IMR-90 (cell line): Measurements from ENCODE around the gene PHF8. TPM values are rescaled to one million over a fixed set of nuclear protein-coding genes. Genes with fewer than 3 reads are reported as not detected.

Source experiments
- ATAC-seq: fragments of 200-7000 bp; cut with Tn5 transposase; 2 replicates; pipeline ENCODE4 v1.9.1; 2020; ENCODE audit warnings: low read depth, mild to moderate bottlenecking, moderate library complexity
- BruUV-seq: library from RNA; stranded (reverse); fragments of 400-500 nt; replicated peaks from 2 replicates; lab custom pipeline; 2021; lab: Mats Ljungman, UMichigan
- CTCF ChIA-PET: fragments of 300-600 bp; formaldehyde crosslinking; extraction: SDS; loops from one replicate; lab custom pipeline; 2021; ENCODE audit warnings: antibody characterized with exemption; lab: Yijun Ruan, JAX
- POLR2A ChIA-PET: fragments of 300-600 bp; sonication (Branson Sonifier 250); formaldehyde crosslinking; loops from one replicate; lab custom pipeline; 2022; ENCODE audit warnings: antibody characterized with exemption; ENCODE audit not compliant: unreplicated experiment; lab: Charles Lee
- DNase-seq: peaks from one replicate; pipeline ENCODE4 v3.0.0; 2013
- H2AFZ ChIP-seq: replicated peaks from 2 replicates; pipeline ENCODE3; 2013; ENCODE audit warnings: low read length, mild to moderate bottlenecking; ENCODE audit not compliant: poor library complexity
- H2AK5ac ChIP-seq: 2 replicates; pipeline ENCODE4 v1.6.1; 2013; ENCODE audit warnings: low read depth, low read length, inconsistent platforms
- H2AK9ac ChIP-seq: replicated peaks from 2 replicates; pipeline ENCODE3; 2013; ENCODE audit warnings: mild to moderate bottlenecking, low read depth, low read length, moderate library complexity; ENCODE audit not compliant: poor library complexity
- H2BK120ac ChIP-seq: 2 replicates; pipeline ENCODE4 v1.6.1; 2013; ENCODE audit warnings: low read depth, low read length, inconsistent platforms
- H2BK15ac ChIP-seq: 3 replicates; pipeline ENCODE4 v1.6.1; 2013; ENCODE audit warnings: low read depth, low read length, inconsistent platforms
- H2BK20ac ChIP-seq: 2 replicates; pipeline ENCODE4 v1.6.1; 2013; ENCODE audit warnings: low read depth, mild to moderate bottlenecking, inconsistent platforms, low read length, moderate library complexity
- H2BK5ac ChIP-seq: 2 replicates; pipeline ENCODE4 v1.6.1; 2013; ENCODE audit warnings: mild to moderate bottlenecking, low read depth, low read length, inconsistent platforms; ENCODE audit not compliant: poor library complexity, severe bottlenecking
- H3K14ac ChIP-seq: replicated peaks from 2 replicates; pipeline ENCODE4 v1.6.1; 2013; ENCODE audit warnings: low read depth, low read length, inconsistent platforms
- H3K18ac ChIP-seq: 2 replicates; pipeline ENCODE4 v1.6.1; 2013; ENCODE audit warnings: low read depth, low read length, control low read depth
- H3K23ac ChIP-seq: 2 replicates; pipeline ENCODE4 v1.6.1; 2013; ENCODE audit warnings: low read depth, low read length, inconsistent platforms
- H3K27ac ChIP-seq: 2 replicates; pipeline ENCODE4 v1.5.1; 2013; ENCODE audit warnings: mild to moderate bottlenecking, control low read depth, low read length; ENCODE audit not compliant: insufficient read depth
- H3K27me3 ChIP-seq: 2 replicates; pipeline ENCODE4 v1.6.1; 2013; ENCODE audit warnings: low read length; ENCODE audit not compliant: control insufficient read depth, insufficient read depth
- H3K36me3 ChIP-seq: 2 replicates; pipeline ENCODE4 v1.6.1; 2013; ENCODE audit warnings: low read length, mixed read lengths; ENCODE audit not compliant: control insufficient read depth, insufficient read depth
- H3K4ac ChIP-seq: 2 replicates; pipeline ENCODE4 v1.6.1; 2013; ENCODE audit warnings: low read depth, low read length, inconsistent platforms
- H3K4me1 ChIP-seq: 2 replicates; pipeline ENCODE4 v1.6.1; 2013; ENCODE audit warnings: low read length, mixed read lengths; ENCODE audit not compliant: control insufficient read depth, insufficient read depth
- H3K4me2 ChIP-seq: 2 replicates; pipeline ENCODE4 v1.6.1; 2013; ENCODE audit warnings: low read depth, mild to moderate bottlenecking, control low read depth, low read length, moderate library complexity
- H3K4me3 ChIP-seq: 2 replicates; pipeline ENCODE4 v1.5.1; 2013; ENCODE audit warnings: low read depth, mild to moderate bottlenecking, control low read depth, low read length, moderate library complexity; ENCODE audit not compliant: insufficient read depth
- H3K56ac ChIP-seq: 2 replicates; pipeline ENCODE4 v1.6.1; 2013; ENCODE audit warnings: low read length, inconsistent platforms; ENCODE audit not compliant: insufficient read depth; ENCODE audit errors: extremely low read depth
- H3K79me1 ChIP-seq, 2 experiments: 2 replicates each; pipeline ENCODE4 v1.6.1; 2013; ENCODE audit warnings: low read length in 2 of 2, inconsistent platforms in 1 of 2, low read depth in 1 of 2
- H3K9ac ChIP-seq: 2 replicates; pipeline ENCODE4 v1.6.1; 2013; ENCODE audit warnings: low read depth, low read length, control low read depth
- H3K9me1 ChIP-seq: 2 replicates; pipeline ENCODE4 v1.6.1; 2013; ENCODE audit warnings: low read length, inconsistent platforms; ENCODE audit not compliant: insufficient read depth
- H3K9me3 ChIP-seq: 2 replicates; pipeline ENCODE4 v1.6.1; 2013; ENCODE audit warnings: low read length; ENCODE audit not compliant: control insufficient read depth, insufficient read depth
- H4K20me1 ChIP-seq: 2 replicates; pipeline ENCODE4 v1.6.1; 2013; ENCODE audit warnings: low read length, inconsistent platforms; ENCODE audit not compliant: insufficient read depth
- H4K5ac ChIP-seq: 2 replicates; pipeline ENCODE4 v1.6.1; 2013; ENCODE audit warnings: mild to moderate bottlenecking, low read depth, low read length, control low read depth
- H4K8ac ChIP-seq, 2 experiments: 2 replicates each; pipeline ENCODE4 v1.6.1; 2013; ENCODE audit warnings: low read depth in 2 of 2, low read length in 2 of 2, control low read depth in 1 of 2, inconsistent platforms in 1 of 2
- H4K91ac ChIP-seq: 2 replicates; pipeline ENCODE4 v1.6.1; 2013; ENCODE audit warnings: low read depth, low read length, inconsistent platforms; ENCODE audit not compliant: insufficient read depth
- FOS ChIP-seq: fragments of 150-350 bp; IDR thresholded peaks from 2 replicates; pipeline ENCODE4 v1.6.1; 2016; ENCODE audit warnings: low read depth, low read length
- MXI1 ChIP-seq: IDR thresholded peaks from 2 replicates; pipeline ENCODE4 v1.6.1; 2012; ENCODE audit warnings: low read depth, mild to moderate bottlenecking, low read length, moderate library complexity, borderline replicate concordance
- WGBS, 2 experiments: methylation state at CpG; one replicate each; pipeline versions ENCODE4 v1.1.5 to v1.1.7; 2013; ENCODE audit warnings: missing lambda C conversion rate in 2 of 2; ENCODE audit not compliant: insufficient read length in 1 of 2; ENCODE audit errors: extremely low coverage in 2 of 2; 5-methylcytosine and 5-hydroxymethylcytosine counted together
- dilution Hi-C: fragments of 300-500 bp; cut with HindIII; formaldehyde crosslinking; loops from one replicate; pipeline ENCODE4 v1.14.3; 2018; ENCODE audit warnings: low sequenced_read_pairs; ENCODE audit not compliant: unreplicated experiment
- in situ Hi-C: fragments of 300-500 bp; cut with MboI; formaldehyde crosslinking; loops from 3 replicates; pipeline ENCODE4 v1.14.3; 2019; ENCODE audit warnings: low sequenced_read_pairs, inconsistent platforms, mixed read lengths
- intact Hi-C: fragments of 100-400 bp; cut with micrococcal nuclease; formaldehyde crosslinking; loops from 2 replicates; pipeline ENCODE4 v1.10.0; 2022
- polyA plus RNA-seq, 3 experiments: library from polyadenylated mRNA; depleted of rRNA; stranded (reverse); fragments of >200 nt; gene quantifications; 2 replicates each; pipeline ENCODE4 v1.2.3, GENCODE V29; 2012; ENCODE audit warnings: low replicate concordance in 1 of 3
- total RNA-seq: library from RNA; depleted of rRNA; stranded (reverse); fragments of >200 nt; gene quantifications from 2 replicates; pipeline ENCODE4 v1.2.3, GENCODE V29; 2012

Gene PHF8
- total and polyA plus RNA-seq, 2 of the 4 experiments (the other 2 are of a cell fraction): 12.8 to 15.2 TPM

GRCh38 chrX:54043541-54044125 is 640 bp downstream of the PHF8 start:
- ATAC-seq (peak; percentile 24), DNase-seq (peak; percentile 10)
- BruUV-seq: no TSS peak
- H3K27me3 ChIP-seq: no peaks in the 10 kb centered on the region
- peak overlapping the region; percentile 62 for H4K91ac ChIP-seq
- intact Hi-C loops: loop anchor here (2.0 to 5.0 kb wide), 2 partner anchors 139 to 361 kb away; partner anchors contain the start of gene FAM120C
- POLR2A ChIA-PET: interaction anchor here (0.5 kb wide), 1 partner anchor 300 kb away, joined by 4 read pairs; no protein-coding TSS in a partner anchor
- dilution Hi-C loops: no loop called here
- peak overlapping the region; percentile 82; the same call in 1 of the 2 replicates for H3K56ac ChIP-seq
- peak overlapping the region; percentile 100 for H3K4me3 ChIP-seq
- WGBS, 2 experiments: 48% methylated on average over 35 of the region's 43 CpGs; no CpG with 5 or more reads in 1 of the 2 experiments
- peaks cover 0 to 6% of the 10 kb centered on the region in 2 experiments; a peak in 1 of 4 replicates for H3K79me1 ChIP-seq
- peak overlapping the region; percentile 96 for H2AFZ ChIP-seq
- peaks cover 3% of the 10 kb centered on the region for H3K36me3 ChIP-seq
- no peaks in the 10 kb centered on the region for H3K9me3 ChIP-seq
- peak overlapping the region; percentile 83 for H2BK5ac ChIP-seq
- H4K8ac ChIP-seq: peak overlapping the region; percentile 46 to 87; a peak in 3 of 4 replicates
- H3K4me2 ChIP-seq: peak overlapping the region; percentile 98
- CTCF ChIA-PET: interaction anchor here (1.2 kb wide), 1 partner anchor 18 kb away, joined by 3 read pairs; no protein-coding TSS in a partner anchor
- no peak overlapping the region for H2BK20ac ChIP-seq
- H4K5ac ChIP-seq: peak overlapping the region; percentile 79
- 0 out of 2 replicates have a peak, but pooled peaks cover 4% of the 10 kb centered on the region for H3K9me1 ChIP-seq
- peak overlapping the region; percentile 91 for H3K9ac ChIP-seq
- H3K27ac ChIP-seq: peak overlapping the region; percentile 91
- H3K14ac ChIP-seq: peak overlapping the region; percentile 12
- no peaks in the 10 kb centered on the region; the same call in 1 of the 2 replicates for H3K4me1 ChIP-seq
- no peaks in the 10 kb centered on the region for H4K20me1 ChIP-seq
- H3K4ac ChIP-seq: peak overlapping the region; percentile 45
- in situ Hi-C loops: loop anchor here (25.0 kb wide), 1 partner anchor 394 kb away; the partner anchor contains the start of gene TSR2
- H3K23ac ChIP-seq: peak overlapping the region; percentile 89
- peak overlapping the region; percentile 92 for H2AK9ac ChIP-seq
- H2BK15ac ChIP-seq: no peak overlapping the region
- H2AK5ac ChIP-seq: no peak overlapping the region
- peak overlapping the region; percentile 78 for H3K18ac ChIP-seq
- TF ChIP-seq MXI1: peak; percentile 51; the same call in 1 of the 2 replicates
- no peak for TF ChIP-seq FOS
- no peak overlapping the region for H2BK120ac ChIP-seq
